GM13977 (cell line): ENCODE data around the gene DUT.

Source experiments
- DNase-seq: peaks from one replicate; pipeline ENCODE4 v3.0.0; 2012; ENCODE audit warnings: low spot score
- in situ Hi-C: fragments of 300-500 bp; cut with MboI; formaldehyde crosslinking; loops from one replicate; pipeline ENCODE4 v1.12.0; 2022; ENCODE audit warnings: low sequenced_read_pairs, low pct_unique_long_range_greater_than_20kb, mixed read lengths, inconsistent platforms; ENCODE audit not compliant: unreplicated experiment
- TF ChIP-seq, protein P1 (sequence below): IDR thresholded peaks from 2 replicates; pipeline ENCODE4 v1.5.1; 2012; ENCODE audit warnings: mild to moderate bottlenecking, control low read depth; ENCODE audit not compliant: insufficient read depth; ENCODE audit errors: extremely low read depth, missing control alignments

DUT gene

DNA sequence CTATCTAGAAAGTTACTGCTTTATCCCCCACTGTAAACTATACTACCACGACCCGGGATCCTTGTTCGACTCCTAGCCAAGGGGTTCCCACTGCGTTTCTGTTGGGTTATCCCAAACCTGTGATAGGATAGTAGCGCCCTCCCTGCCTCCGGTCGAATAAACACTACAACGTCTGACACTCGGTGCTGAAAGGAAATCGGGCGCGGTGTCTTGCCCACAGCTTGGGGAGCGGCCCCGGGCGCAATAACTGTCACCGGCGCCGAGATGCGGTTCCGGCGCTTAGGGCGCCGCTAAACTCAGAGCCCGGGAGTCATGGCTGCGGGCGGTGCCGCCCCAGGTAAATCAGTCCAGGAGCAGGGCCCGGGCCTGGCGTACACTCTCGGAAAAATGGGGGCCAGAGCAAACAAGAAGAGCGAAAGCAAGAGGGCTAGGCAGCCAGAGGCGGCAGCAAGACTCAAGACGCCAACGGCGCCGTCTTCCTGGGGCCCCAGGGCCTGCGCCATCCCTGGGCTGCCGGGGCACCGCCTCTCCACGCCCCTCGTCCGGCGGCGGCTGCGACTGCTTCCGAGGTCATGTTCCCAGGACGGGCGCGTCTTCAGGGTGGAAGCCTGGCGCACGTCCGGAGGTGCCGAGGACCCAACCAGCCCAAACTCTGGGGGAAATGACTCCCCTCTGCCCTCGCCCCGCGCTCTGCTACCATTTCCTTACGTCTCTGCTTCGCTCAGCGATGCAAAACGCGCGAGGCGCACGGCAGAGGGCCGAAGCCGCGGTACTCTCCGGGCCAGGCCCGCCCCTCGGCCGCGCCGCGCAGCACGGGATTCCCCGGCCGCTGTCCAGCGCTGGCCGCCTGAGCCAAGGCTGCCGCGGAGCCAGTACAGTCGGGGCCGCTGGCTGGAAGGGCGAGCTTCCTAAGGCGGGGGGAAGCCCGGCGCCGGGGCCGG lies at the start of gene DUT:
Gene DUT, plus strand, starts transcription at position 575 of the 941 bp plus-strand sequence. Its CDS starts 87 bp downstream, at position 662.
- in situ Hi-C loops, result no loop called here
- peak; percentile 83 for DNase-seq
- TF ChIP-seq, protein P1, sequence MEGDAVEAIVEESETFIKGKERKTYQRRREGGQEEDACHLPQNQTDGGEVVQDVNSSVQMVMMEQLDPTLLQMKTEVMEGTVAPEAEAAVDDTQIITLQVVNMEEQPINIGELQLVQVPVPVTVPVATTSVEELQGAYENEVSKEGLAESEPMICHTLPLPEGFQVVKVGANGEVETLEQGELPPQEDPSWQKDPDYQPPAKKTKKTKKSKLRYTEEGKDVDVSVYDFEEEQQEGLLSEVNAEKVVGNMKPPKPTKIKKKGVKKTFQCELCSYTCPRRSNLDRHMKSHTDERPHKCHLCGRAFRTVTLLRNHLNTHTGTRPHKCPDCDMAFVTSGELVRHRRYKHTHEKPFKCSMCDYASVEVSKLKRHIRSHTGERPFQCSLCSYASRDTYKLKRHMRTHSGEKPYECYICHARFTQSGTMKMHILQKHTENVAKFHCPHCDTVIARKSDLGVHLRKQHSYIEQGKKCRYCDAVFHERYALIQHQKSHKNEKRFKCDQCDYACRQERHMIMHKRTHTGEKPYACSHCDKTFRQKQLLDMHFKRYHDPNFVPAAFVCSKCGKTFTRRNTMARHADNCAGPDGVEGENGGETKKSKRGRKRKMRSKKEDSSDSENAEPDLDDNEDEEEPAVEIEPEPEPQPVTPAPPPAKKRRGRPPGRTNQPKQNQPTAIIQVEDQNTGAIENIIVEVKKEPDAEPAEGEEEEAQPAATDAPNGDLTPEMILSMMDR, result peak; percentile 15

DNA sequence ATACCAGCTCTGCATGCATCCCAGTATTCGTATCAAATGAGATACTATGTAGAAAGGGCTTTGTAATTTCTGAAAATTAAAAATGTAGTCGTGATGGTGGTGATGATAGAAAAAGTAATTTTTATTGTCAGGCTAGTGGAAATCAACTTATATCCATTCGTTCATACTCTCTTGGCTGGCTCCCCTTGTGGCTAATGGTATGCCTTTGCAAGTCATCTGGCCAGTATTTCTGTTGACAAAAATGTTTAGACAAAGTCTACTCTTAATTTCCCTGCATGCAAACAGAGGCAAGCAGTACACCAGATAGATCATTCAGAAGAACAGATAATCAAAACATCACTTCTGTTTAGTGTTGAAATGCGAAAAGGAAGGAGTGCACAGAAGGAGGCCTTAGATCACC lies 49.6 kb upstream of the DUT start:
- TF ChIP-seq, protein P1, result no peak
- in situ Hi-C loops, result no loop called here
- DNase-seq, result no peak

- no peak for DNase-seq
- TF ChIP-seq, protein P1, result no peak
- in situ Hi-C loops, result no loop called here
These were observed 49.0 kb upstream of the DUT start for GRCh38 chr15:48282216-48282615.

DNA sequence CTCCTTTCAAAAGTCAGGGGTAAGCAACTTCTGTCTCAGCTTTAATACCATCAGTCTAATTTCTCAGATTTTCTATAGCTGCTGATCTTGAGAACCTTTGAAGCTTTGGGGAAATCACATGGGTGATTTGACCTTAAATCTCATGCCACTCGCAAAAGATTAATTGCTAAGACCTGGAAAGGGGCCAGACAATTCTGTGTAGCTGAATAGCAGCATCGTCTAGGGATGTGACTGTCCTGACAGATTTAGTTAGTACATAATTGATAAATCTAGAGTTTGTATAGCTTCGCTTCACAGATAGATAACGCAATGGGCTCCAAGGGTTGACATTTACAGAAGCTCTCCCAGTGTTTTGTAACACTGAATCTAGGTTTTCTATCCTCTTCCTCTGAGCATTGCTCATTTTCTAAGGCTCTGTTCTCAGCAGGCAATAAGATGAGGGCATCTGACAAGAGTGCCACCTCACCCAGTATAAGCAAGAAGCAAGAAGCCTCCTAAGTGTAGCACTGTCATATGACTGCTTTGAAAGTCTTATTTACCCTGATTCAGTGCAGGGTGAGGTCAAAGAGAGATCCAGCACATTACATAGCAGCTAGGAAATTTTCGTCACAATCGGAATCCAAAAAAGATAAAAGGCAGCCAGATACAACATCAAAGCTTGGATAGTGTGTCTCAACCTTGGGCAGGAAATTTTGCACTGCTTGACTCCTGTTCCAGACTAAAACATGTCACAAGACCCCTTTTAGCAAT lies 47.7 kb upstream of the DUT start:
- no peak for DNase-seq
- TF ChIP-seq, protein P1, result no peak
- in situ Hi-C loops, result no loop called here

DNA sequence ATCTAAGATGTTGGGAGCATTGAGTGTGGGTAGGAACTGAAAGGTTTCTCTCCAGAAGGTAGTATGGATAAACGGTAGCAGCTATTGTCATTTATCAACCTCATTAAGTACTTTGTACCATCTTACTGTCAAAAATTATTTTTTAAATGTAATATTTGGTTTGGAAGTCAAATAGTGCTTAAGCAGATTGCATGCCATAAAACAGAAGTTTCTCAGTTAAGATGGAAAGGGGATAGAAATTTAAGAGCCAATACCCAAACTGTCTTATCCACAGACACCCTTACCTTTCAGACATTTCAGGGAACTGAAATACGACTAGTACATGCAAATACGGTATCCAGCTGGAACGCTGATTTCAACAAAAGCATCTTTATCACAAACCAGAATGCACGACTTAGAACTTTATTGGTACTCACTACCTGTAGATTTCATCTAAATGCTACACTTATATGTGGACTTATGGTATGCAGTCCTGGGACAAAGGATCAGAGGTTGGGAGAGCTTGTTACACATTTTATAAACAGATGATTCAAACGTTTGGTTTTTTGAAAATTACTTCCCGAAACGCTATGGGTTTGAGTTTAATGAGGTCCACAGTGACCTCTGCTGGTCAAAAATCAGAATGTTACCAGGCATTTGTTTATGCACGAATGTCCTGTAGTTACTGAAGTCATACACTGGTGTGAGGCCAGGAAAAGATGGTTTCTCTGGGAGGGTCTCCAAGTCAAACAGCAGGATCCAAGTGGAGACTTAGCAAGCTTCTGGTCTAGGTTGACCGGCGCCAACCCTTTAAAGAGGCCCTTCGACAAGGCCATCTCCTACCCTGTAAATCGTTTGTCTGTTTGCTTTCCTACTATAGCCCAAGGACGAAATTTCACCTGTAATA lies 45.7 kb upstream of the DUT start:
- in situ Hi-C loops, result no loop called here
- peak; percentile 53 for DNase-seq
- TF ChIP-seq, protein P1, result peak; percentile 69

GRCh38 chr15:48289628-48290027 lies 41.6 kb upstream of the DUT start:
- in situ Hi-C loops, result no loop called here
- no peak for DNase-seq
- TF ChIP-seq, protein P1, result no peak
